Large intestine (tissue), 12 donors: ENCODE results near the gene IGLL1. TPM values are rescaled to one million over a fixed set of nuclear protein-coding genes. Genes with fewer than 3 reads are reported as not detected.
"Not testable (repeated sequence)": the region's sequence is repeated elsewhere in the genome, so short reads cannot be mapped to it uniquely, and the experiment has no call there.

ENCODE experiments used
- DNase-seq, 2 donors: peaks; one replicate each; pipeline versions ENCODE4 v3.0.0 to v3.0.0-alpha.2; 2013
- H3K27ac ChIP-seq: one replicate; pipeline ENCODE4 v1.5.1; 2013; ENCODE audit warnings: low read length
- H3K27me3 ChIP-seq: 2 replicates; pipeline ENCODE4 v1.6.1; 2013; ENCODE audit warnings: low read length; ENCODE audit not compliant: control insufficient read depth, insufficient read depth
- H3K36me3 ChIP-seq: 2 replicates; pipeline ENCODE4 v1.6.1; 2013; ENCODE audit warnings: low read length; ENCODE audit not compliant: control insufficient read depth, insufficient read depth
- H3K4me1 ChIP-seq: one replicate; pipeline ENCODE4 v1.6.1; 2013; ENCODE audit warnings: low read length; ENCODE audit not compliant: control insufficient read depth, insufficient read depth
- H3K4me3 ChIP-seq: one replicate; pipeline ENCODE4 v1.5.1; 2013; ENCODE audit warnings: low read length
- H3K9me3 ChIP-seq: one replicate; pipeline ENCODE4 v1.6.1; 2013; ENCODE audit warnings: mild to moderate bottlenecking, low read depth, low read length, moderate library complexity; ENCODE audit not compliant: control insufficient read depth
- WGBS: methylation state at CpG from one replicate; pipeline ENCODE4 v1.1.5; 2013; ENCODE audit warnings: low lambda C conversion rate; ENCODE audit not compliant: insufficient coverage; 5-methylcytosine and 5-hydroxymethylcytosine counted together
- long read RNA-seq, 11 donors: transcript quantifications; one replicate each; lab custom pipeline, GENCODE V29; 2026
- polyA plus RNA-seq: library from polyadenylated mRNA; unstranded; fragments of 120-200 nt; gene quantifications from one replicate; pipeline ENCODE4 v1.2.1, GENCODE V29; 2013

The IGLL1 gene
- 0.60 TPM for polyA plus RNA-seq
- long read RNA-seq, donor 1 = 0 reads
- long read RNA-seq, donor 2 = 0 reads
- long read RNA-seq, donor 3, partial matches to known transcripts = 0 of 5 reads
- long read RNA-seq, donor 3, other reads (novel, unspliced or antisense) = 0 of 5 reads
- long read RNA-seq, donor 4 = 0 reads
- long read RNA-seq, donor 5, partial matches to known transcripts = 0 of 1 reads
- long read RNA-seq, donor 5, other reads (novel, unspliced or antisense) = 0 of 1 reads
- long read RNA-seq, donor 6, partial matches to known transcripts = 0 of 3 reads
- long read RNA-seq, donor 6, other reads (novel, unspliced or antisense) = 0 of 3 reads
- long read RNA-seq, donor 7, partial matches to known transcripts = 0 of 3 reads
- long read RNA-seq, donor 7, other reads (novel, unspliced or antisense) = 0 of 3 reads
- long read RNA-seq, donor 8 = 0 reads
- long read RNA-seq, donor 9, partial matches to known transcripts = 0 of 2 reads
- long read RNA-seq, donor 9, other reads (novel, unspliced or antisense) = 0 of 2 reads
- long read RNA-seq, donor 10 = 0 reads
- long read RNA-seq, donor 11 = 0 reads

DNA sequence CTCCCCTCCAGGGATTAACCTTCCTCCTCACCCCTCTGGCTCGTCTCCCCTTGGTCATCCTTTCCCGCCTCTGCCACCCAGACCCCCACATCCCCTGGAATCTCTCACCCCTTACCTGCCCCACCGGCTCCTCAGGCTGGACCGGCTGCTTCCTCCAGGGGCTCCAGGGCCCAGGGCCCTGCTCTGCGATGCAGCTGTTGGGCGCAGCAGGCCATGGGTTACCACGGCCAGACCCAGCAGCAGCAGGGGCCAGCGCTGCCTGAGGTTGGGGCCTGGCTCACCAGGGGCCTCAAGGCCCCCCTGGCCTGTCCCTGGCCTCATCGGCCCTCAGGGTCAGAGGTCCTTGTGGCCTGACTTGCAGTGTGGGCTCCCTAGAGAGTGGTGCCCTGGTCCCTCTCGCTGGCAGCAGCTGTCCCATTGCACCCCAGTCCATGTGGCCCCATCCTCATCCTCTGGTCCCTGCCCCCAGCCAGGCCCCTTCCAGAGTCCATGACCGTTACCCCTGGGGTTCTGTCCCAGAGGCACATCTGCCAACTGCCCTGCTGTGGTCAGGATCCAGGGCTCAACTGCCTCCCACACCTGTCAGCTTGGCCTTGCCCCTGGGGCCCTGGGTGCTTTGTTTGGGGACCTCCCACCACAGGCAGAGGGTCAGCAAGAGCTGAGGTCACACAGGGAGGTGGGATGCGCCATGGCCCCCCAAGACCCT is at the start of gene IGLL1:
IGLL1 (minus strand) TSS at position 421 of the 706 bp plus-strand sequence; CDS start at position 321, 100 bp downstream.
- no peaks in the 10 kb centered on the region for H3K27me3 ChIP-seq
- no peaks in the 10 kb centered on the region for H3K4me1 ChIP-seq
- no peaks in the 10 kb centered on the region for H3K9me3 ChIP-seq
- no CpG with 5 or more reads among the region's 12 CpGs for WGBS
- no peaks in the 10 kb centered on the region for H3K36me3 ChIP-seq
- DNase-seq = no peak
- H3K27ac ChIP-seq = no peak within 1 kb of the TSS
- no peak within 1 kb of the TSS for H3K4me3 ChIP-seq

GRCh38 chr22:23628056-23628743 is 48.1 kb upstream of the IGLL1 start:
- Histone ChIP-seq H3K4me1 (peaks cover 17% of the 10 kb centered on the region), H3K27ac (peak overlapping the region; percentile 51)
- not testable (repeated sequence) for H3K36me3 ChIP-seq, DNase-seq, H3K4me3 ChIP-seq, H3K9me3 ChIP-seq, H3K27me3 ChIP-seq
- no CpG with 5 or more reads among the region's 6 CpGs for WGBS

DNA sequence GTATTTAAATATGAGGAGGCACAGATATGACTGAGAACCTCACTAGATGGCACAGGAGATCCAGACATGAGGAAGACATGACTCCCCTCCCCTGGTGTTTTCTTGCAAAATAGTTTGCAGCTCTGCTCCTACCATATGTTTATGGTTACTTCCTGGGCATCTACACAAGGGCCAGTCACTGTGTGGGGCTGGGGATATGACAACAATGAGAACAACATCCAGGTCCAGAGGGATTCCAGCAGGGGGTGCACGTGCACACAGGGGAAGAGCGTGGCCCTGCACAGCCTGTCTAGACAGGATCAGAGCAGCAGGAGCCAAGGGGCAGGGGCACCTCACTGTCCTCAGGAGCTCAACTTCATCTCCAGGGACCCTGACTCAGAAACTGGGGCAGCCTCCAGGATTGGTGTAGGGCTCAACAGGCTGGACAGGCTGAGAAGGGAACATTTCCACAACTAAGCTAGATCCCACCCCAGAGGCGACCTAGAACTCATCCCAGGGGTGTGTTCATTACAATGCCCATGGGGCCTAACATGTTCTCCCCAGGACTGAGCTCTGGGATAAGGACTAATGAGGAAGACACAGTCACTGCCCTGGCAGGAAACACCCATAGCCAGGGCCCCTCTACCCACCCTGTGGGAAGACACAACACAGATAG is 47.4 kb upstream of the IGLL1 start:
- H3K36me3 ChIP-seq, H3K4me3 ChIP-seq, DNase-seq, H3K9me3 ChIP-seq, H3K27me3 ChIP-seq: not testable (repeated sequence)
- WGBS = no CpG with 5 or more reads among the region's 3 CpGs
- H3K27ac ChIP-seq = peak overlapping the region; percentile 51
- H3K4me1 ChIP-seq = peaks cover 17% of the 10 kb centered on the region

DNA sequence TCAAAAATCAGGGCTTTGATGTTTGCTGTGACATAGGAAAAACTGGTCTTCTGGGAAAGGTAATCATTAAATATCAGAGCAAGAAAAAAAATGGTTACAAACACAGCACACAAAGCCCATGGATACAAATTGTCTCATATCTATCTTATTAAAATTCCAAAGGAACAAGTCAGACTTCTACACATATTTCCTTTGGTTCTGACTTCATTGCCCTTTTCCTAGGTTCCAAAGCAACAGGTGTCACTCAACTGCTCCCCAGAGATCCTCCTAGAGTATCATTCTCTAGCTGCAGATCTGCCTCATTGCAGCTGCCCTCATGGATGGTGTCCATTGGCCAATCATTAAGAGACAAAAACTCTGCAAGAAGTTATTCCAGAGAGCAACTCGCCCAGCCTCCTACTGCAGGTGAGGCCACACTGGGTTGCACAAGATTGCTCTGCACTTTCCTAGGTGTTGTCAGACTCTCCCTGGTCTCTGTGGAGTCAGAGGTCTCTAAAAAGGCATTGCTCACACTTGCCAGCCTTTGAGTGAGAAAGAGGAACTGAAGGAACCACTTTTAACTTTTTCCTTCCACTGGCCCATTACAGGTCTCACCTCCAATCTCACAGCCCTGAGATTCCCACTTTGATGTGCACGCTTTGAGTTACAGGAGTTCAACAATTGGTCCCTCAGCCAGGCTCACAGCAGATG is 46.3 kb upstream of the IGLL1 start:
- Histone ChIP-seq H3K36me3 (no peaks in the 10 kb centered on the region), H3K9me3 (no peaks in the 10 kb centered on the region), H3K4me1 (peaks cover 28% of the 10 kb centered on the region), H3K4me3 (no peak overlapping the region), H3K27me3 (no peaks in the 10 kb centered on the region), H3K27ac (peak overlapping the region; percentile 38)
- WGBS = no CpG with 5 or more reads among the region's 2 CpGs
- DNase-seq = peak; percentile 18 to 35

DNA sequence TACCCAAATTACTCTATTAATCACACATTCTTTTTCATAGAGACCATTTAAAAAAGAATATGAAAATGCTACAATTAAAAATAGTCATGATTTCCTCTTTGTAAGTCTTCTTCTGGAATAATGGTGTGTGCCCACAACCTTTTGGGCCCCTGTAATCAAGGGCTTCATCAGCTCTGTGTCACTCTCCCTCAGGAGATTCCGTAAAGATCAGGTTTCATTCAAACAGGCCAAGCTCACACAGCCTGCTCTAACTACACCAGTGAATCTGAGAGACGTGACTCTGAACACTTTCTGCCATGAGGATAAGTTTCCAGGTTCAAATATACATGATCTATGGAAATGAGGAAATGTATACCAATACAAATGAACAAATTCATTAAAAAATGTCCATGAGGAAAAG is 42.5 kb upstream of the IGLL1 start:
- Histone ChIP-seq H3K27me3 (no peaks in the 10 kb centered on the region), H3K9me3 (no peaks in the 10 kb centered on the region), H3K4me1 (peaks cover 27% of the 10 kb centered on the region), H3K4me3 (no peak overlapping the region), H3K27ac (no peak overlapping the region), H3K36me3 (no peaks in the 10 kb centered on the region)
- no peak for DNase-seq
- WGBS = no CpG with 5 or more reads among the region's 2 CpGs

DNA sequence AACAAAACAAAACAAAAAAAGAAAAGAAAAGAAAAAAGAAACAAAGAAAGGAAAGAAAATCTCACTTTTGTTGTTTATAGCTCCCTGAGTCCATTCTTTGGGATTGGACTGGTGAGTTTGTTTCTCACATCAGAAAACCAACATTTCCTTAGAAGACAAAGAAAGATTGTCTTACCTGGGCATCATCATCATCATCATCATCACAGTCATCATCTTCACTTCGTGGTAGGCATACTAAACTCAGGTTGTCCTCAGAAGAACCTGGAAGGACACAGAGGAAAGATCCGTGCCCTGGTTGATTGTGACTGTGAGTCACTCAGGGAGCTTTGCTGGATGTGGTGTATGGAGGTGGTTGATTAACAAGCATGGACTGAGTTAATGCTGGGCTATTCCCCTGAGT is 41.8 kb upstream of the IGLL1 start:
- not testable (repeated sequence) for DNase-seq, H3K4me3 ChIP-seq, H3K36me3 ChIP-seq, H3K9me3 ChIP-seq, H3K27me3 ChIP-seq
- WGBS = no CpG with 5 or more reads among the region's 2 CpGs
- peak overlapping the region; percentile 58 for H3K27ac ChIP-seq
- peaks cover 22% of the 10 kb centered on the region for H3K4me1 ChIP-seq

GRCh38 chr22:23621082-23621780 is 41.1 kb upstream of the IGLL1 start:
- 61% methylated on average over 4 of the region's 9 CpGs for WGBS
- Histone ChIP-seq H3K36me3 (no peaks in the 10 kb centered on the region), H3K4me1 (peaks cover 22% of the 10 kb centered on the region), H3K27ac (peak overlapping the region; percentile 58), H3K4me3 (no peak overlapping the region), H3K9me3 (no peaks in the 10 kb centered on the region), H3K27me3 (no peaks in the 10 kb centered on the region)
- peak; percentile 75 to 88 for DNase-seq

DNA sequence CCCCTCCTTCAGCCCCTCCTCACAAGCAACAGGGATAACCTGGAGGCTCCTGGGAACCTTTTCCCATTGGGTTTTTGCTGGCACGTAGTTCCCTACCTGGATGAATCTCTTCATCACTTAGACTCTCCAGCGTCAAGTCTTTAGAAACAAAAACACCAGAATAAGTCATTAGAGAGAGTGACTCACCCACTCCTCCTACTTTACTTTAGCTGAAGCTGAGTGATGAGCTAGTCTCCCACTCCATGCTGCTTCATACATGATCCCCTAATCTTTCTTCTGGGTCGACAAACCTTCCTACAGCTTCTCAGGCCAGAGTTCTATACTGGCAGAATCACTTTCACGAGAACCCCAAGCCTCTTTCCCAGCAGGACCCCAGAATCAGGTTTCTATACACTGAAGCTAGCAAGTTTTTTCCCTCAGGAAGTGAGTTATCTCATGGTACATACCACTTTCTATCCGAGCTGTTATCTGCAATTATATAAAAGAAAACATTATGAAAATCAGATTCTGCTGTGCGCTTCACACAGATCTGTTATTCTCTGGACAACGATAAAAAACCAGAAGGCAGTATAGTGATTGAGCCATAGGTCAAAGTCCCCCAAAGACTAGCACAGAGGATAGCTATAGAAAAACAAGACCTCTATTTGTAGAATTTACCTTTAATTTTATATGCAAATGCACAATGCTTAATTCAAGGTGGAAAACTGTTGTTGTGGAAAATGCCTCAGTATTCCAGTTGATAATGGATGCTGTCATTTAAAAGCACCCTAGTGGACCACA is 33.3 kb upstream of the IGLL1 start:
- Histone ChIP-seq H3K9me3 (no peaks in the 10 kb centered on the region), H3K4me1 (peaks cover 5% of the 10 kb centered on the region)

More for the DNA sequence above, 33.3 kb upstream of the IGLL1 start:
- 10% methylated on average over 3 of the region's 7 CpGs for WGBS
- H3K27ac ChIP-seq = no peak overlapping the region
- H3K36me3 ChIP-seq = no peaks in the 10 kb centered on the region
- H3K4me3 ChIP-seq = no peak overlapping the region
- peak; percentile 20 to 54 for DNase-seq
- H3K27me3 ChIP-seq = no peaks in the 10 kb centered on the region
